ENCODE results near the gene EIF4A3.
"Not testable (repeated sequence)": the region's sequence is repeated elsewhere in the genome, so short reads cannot be mapped to it uniquely, and the experiment has no call there.

The EIF4A3 gene

DNA sequence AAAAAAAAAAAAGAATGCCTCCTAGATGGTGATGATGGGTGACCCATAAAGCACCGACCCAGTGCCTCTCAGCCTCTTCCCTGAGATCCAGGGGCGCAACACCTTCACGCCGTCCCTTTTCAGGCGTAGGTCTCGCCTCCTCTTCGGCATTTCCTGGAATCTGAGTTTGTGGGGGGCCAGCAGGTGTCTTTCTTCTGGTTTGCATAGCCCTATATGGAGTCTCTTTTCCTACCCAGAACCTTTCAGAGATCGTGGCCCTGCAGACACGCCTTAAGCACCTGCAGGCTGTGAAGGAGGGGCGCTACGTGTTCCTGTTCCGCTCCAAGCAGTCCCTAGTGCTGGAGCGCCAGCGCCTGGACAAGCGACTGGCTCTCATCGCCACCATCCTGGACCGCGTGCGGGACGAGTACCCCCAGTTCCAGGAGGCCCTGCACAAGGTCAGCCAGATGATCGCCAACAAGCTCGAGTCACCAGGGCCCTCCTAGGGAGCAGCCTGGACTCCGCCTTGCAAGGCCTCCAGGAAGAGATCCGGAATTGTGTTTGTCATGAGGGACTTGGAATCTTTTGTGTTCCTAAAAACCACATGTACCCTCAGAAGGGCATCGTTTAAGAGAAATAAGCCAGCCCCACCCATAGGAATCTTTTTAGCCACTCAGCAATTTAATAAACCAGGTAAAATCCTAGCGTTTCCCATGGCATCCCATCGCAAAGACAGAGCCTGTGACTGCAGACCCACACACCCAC is 47.5 kb downstream of the EIF4A3 start:
- no peak for DNase-seq

DNA sequence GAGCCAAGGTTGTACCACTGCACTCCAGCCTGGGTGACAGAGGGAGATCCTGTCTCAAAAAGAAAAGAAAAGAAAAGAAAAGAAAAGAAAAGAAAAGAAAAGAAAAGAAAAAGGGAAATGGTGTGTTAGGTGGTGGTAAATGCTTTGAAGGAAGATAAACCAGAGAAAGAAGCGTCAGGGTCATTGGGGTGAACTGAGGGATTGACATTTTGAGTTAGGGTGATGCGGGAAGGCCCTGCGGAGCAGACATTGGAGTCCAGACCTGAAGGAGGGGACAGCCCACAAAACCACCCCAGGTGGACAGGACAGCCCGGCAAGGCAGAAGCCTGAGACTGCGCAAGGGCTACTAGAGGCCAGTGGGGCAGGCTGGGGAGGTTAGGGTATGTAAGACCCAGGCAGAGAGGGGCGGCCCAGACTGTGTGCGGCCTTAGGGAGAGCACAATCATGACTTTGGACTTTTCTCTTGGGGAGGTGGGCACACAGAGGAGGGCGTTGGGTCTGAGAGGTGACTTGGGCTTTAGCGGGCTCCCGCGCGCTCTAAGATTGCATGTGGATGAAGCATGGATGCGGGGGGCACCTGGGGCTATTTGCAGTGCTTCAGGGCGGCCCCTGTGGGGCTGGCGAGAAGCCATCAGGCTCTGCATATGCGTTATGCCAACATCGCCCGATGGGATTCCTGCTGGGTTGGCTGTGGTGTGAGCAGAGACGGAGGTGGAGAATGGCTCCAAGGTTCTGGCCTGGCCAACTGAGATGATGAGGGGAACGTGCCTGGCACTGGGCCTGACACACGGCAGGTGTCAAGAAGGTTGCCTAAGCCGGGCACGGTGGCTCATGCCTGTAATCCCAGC is 48.9 kb downstream of the EIF4A3 start:
- DNase-seq = no peak

DNA sequence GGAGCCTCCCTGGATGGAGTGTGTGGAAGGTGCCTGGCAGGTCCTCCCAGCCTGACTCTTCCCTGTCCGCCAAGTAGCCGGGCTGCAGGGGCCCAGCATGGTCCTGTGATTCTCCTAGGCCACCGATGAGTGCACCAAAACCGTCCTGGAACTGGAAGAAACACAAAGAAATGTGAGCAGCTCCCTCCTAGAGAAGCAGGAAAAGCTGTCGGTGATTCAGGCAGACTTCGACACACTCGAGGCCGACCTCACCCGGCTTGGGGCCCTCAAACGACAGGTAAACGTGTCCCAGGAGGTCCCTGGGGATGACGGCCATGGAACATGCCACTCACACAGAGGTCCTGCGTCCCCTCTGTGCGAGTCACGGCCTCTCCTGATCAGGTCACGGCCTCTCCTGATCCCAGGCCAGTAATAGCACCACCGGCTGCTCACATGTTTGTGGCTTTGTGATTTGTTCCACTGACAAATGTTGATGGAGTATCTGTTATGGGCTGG is 49.8 kb downstream of the EIF4A3 start:
- DNase-seq = no peak

DNA sequence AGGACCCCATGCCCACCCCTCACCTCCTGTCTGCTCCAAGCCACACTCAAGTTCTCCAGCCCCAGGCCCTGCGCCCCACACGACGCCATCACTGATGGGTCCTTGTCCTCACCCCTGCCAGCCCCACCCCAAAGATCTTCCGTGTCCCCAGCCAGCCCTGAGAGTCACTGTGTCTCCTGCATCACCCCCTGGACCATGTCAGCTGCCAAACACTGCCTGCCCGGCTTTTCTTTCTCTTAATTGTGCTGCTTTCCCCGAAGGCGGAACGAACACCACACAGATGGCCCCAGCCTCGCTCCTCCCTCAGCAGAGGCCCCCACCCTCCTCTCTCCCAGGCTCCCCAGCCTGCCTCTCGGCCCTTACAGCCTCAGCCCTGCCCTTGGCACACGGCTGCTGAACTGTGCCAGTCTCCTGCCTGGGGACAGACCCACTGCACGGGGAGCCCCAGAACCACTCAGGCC is 50.3 kb downstream of the EIF4A3 start:
- no peak for DNase-seq

DNA sequence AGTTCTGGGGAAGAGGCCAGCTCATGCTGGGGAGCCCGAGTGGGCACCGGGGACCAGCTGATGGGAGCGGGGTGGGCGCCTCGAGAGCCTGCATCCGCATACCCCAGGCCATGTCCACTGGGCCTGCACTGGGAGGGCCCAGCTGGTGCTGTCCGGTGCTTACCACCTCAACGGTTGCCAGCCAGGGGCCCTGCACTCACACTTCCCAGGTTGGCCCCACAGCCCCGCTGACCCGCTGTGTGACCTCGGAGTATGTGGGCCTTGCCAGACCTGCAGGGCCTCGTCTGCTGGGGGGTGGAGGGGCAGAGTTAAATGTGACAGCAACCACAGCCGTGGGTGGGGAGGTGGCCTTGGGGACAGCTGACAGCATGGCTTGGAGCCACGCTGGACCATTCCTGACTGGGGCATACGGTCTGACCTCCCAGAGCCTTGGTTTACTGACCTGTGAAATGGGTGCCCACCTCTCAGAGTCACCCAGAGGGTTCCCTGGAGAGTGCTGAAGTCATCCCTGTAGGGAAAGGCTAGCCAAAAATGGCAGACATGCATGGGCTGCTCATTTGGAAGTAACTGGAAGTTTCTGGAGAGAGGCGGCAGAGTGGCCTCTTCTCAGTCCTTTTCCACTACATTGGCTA is 51.0 kb downstream of the EIF4A3 start:
- DNase-seq = no peak

DNA sequence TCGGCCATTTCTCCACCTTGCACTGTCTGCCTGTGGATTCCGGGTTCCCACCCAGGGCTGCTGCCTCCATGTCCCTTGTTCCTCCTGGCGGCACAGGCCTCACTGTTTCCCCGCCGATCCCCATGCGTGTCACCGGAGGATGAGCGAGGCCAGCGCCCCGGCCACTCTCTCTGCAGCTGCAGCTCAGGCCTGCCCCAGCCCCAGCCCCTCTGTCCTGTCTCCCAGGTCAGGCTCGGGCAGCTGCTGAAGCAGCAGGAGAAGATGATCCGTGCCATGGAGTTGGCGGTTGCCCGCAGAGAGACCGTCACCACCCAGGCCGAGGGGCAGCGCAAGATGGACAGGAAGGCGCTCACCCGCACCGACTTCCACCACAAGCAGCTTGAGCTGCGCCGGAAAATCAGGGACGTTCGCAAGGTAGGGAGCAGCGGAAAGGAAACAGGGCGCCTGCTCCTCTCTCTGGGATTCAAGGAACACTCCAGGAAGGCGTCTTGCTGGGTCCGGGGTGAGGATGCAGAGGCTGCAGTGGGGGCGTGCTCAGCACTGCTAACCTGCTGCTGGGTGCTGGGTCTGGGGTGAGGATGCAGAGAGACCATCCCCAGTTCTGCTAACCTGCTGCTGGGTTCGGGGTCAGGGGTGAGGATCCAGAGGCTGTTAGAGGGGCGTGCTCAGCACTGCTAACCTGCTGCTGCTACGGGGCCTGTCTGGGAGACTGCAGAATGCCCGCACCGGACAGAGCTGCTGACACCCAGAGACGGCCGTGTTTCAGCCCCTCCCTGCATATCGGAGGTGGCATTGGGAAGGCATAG is 51.7 kb downstream of the EIF4A3 start:
- DNase-seq = no peak

DNA sequence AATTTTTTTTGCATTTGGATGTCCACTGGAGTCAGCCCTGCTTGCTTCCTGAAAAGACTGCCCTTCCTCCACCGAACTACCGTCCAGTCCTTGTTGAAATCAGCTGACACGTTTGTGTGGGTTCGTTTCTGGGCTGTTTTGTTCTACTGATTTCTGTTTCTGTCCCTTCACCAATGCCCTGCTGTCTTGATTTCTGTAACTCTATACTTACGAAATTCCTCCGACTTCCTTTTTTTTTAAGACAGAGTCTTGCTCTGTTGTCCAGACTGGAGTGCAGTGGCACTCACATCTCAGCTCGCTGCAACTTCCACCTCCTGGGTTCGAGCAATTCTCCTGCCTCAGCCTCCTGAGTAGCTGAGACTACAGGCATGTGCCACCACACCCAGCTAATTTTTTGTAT is 54.0 kb downstream of the EIF4A3 start:
- DNase-seq = no peak

DNA sequence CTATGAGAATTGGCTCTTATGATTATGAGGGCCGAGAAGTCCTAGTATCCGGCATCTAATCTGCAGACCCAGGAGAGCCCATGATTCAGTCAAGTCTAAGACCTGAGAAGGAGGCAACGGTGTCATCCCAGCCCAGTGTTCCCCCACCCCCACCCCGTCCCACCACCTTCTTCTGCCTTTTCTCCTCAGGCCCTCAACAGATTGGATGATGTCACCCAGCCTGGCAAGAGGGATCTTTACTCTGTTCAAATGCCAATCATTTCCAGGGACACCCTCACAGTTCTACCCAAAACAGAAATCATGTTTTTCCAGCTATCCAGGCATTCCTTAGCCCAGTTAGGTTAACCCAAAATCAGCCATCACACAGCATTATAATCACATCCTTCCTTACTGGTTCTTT is 55.6 kb downstream of the EIF4A3 start:
- DNase-seq = no peak

DNA sequence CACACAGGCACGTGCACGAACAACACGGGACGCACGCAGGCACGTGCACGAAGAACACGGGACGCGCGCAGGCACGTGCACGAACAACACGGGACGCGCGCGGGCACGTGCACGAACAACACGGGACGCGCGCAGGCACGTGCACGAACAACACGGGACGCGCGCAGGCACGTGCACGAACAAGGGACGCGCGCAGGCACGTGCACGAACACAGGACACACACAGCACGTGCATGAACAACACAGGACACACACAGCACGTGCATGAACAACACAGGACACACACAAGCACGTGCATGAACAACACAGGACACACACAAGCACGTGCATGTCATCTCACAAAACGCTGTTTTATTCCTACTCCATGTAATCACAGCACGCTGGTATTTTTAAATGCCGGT is 56.8 kb downstream of the EIF4A3 start:
- not testable (repeated sequence) for DNase-seq

DNA sequence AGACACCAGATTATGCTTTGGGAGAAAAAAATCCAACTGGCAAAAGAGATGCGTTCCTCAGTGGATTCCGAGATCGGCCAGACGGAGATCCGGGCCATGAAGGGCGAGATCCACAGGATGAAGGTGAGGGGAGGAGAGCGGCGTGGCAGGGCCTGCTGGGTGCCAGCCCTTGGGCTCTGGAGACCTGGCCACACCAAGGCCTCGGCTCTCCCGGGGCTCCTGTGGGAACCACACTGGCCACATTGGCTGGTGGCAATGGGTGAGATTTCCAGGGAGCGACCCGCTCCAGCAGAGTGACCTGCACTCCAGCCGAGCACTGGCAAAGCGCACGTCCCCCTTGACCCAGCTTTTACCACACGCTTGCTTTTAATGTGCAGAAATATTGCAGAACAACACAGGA is 57.2 kb downstream of the EIF4A3 start:
- DNase-seq = no peak

DNA sequence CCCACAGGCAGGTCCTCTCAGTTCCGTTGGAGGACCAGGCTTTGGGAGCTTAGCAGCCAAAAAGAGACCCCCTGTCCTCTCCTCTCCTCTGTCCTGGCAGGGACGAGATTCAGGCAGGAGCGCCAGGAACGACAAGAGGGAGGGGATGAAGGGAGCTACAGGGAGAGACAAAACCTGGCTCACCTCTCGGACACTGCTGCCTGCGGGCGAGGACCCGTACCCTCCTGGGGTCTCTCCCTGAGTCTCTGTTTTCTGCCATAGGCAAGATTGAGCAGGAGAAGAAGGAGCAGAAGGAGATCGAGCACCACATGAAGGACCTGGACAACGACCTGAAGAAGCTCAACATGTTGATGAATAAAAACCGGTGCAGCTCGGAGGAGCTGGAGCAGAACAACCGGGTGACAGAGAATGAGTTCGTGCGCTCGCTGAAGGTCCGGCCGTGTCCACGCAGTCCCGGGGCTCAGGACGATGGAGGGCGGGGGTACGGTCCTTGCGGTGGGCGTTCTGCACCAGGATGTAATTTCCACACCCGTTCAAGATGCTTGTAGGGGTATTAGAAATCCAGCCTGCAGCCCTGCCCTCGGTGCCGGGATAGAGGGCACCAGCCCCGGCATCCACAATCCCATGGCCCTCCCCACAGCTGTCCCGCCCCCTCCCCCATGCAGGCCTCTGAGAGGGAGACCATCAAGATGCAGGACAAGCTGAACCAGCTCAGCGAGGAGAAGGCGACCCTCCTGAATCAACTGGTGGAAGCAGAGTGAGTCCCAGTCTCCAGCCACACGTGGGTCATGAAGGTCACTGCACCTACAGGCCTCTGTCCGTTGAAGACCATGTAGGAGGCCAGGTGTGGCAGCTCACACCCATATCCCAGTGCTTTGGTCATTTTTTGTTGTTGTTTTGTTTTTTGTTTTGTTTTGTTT is 59.3 kb downstream of the EIF4A3 start:
- no peak for DNase-seq

DNA sequence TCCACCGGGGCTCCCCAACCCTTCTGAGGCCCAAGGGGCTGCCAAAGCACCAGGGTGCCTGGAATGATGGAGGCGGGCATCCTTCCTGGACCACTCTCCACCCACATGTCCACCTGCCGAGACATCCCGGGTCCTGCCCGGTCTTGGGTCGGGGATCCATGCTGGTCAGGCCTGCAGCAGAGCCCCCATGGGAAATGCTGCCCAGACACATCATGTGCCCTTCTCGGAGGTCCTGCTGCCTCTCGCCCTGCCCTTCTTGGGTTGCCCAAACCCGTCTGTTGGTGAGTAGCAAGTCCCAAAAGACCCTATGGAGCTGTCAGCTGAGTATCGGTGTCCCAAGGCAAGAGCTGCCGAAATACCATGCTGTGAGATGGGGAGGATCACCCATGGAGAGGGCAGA is 60.3 kb downstream of the EIF4A3 start:
- DNase-seq = no peak

DNA sequence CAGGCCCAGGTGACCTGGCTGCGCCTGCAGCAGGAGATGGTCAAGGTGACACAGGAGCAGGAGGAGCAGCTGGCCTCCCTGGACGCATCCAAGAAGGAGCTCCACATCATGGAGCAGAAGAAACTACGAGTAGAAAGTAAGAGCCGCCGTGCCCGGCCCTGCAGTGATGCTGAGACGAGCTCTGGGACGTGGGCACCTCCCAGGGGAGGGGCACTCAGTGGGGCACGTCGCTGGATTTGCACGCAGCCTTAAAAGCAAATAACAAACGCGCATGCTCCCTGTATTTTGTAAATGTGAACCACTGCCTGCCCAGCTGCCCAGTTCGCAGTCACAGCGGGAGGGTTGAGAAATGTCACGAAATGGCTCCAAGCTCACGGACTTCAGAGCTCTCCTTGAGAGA is 60.8 kb downstream of the EIF4A3 start:
- no peak for DNase-seq

DNA sequence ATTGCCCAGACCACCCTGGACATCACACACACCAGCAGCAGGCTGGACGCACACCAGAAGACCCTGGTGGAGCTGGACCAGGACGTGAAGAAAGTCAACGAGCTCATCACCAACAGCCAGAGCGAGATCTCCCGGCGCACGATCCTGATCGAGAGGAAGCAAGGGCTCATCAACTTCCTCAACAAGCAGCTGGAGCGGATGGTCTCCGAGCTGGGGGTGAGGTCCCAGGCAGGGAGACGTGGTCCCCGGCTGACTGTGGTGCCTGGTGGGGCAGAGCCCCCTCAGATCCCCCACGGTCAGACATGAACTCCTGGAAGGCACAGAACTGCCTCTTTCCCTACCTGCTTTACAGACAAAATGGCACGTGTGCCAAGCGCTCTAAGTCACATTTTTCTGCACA is 62.2 kb downstream of the EIF4A3 start:
- no peak for DNase-seq
